Esophagus muscularis mucosa (tissue), 4 donors: ENCODE measurements around the gene USHBP1. TPM values are rescaled to one million over a fixed set of nuclear protein-coding genes. Genes with fewer than 3 reads are reported as not detected.

Source experiments
- DNase-seq: peaks from one replicate; pipeline ENCODE4 v3.0.0-alpha.2; 2017; ENCODE audit errors: extremely low spot score
- H3K27ac ChIP-seq, 4 donors: fragments of 200-600 bp; sonication (generic); replicated peaks in 1 of 4; 1 replicate in 3 of 4; 2 replicates in 1 of 4; pipeline ENCODE4 v1.5.1; 2016 to 2019; ENCODE audit warnings: mild to moderate bottlenecking in 1 of 4
- H3K27me3 ChIP-seq, 4 donors: fragments of 200-600 bp; sonication (generic); one replicate each; pipeline versions ENCODE4 v1.5.1 to v1.6.0; 2016 to 2019
- H3K36me3 ChIP-seq, 4 donors: fragments of 200-600 bp; sonication (generic); one replicate each; pipeline ENCODE4 v1.5.1; 2016 to 2019
- H3K4me1 ChIP-seq, 4 donors: fragments of 200-600 bp; sonication (generic); one replicate each; pipeline ENCODE4 v1.5.1; 2016 to 2019
- H3K4me3 ChIP-seq, 4 donors: fragments of 200-600 bp; sonication (generic); 1 replicate in 2 of 4; 2 replicates in 2 of 4; pipeline ENCODE4 v1.5.1; 2016 to 2019; ENCODE audit warnings: mild to moderate bottlenecking in 4 of 4, moderate library complexity in 1 of 4
- H3K9me3 ChIP-seq, 4 donors: fragments of 200-600 bp; sonication (generic); 1 replicate in 3 of 4; 2 replicates in 1 of 4; pipeline ENCODE4 v1.5.1; 2016 to 2019
- EP300 ChIP-seq: sonication (generic); formaldehyde crosslinking; IDR thresholded peaks from one replicate; pipeline ENCODE4 v1.6.1; 2017; ENCODE audit warnings: antibody characterized with exemption
- POLR2A ChIP-seq: fragments of 450-650 bp; IDR thresholded peaks from one replicate; pipeline ENCODE4 v1.6.1; 2017; ENCODE audit warnings: antibody characterized with exemption, moderate library complexity, mild to moderate bottlenecking, low read depth
- POLR2AphosphoS5 ChIP-seq, 2 donors: sonication (generic); formaldehyde crosslinking; IDR thresholded peaks; one replicate each; pipeline ENCODE4 v1.6.1; 2017; ENCODE audit warnings: antibody characterized with exemption in 2 of 2
- WGBS: methylation state at CpG from one replicate; pipeline ENCODE4 v1.1.5; 2018; 5-methylcytosine and 5-hydroxymethylcytosine counted together
- intact Hi-C: fragments of 100-400 bp; cut with DNase I; formaldehyde crosslinking; loops from one replicate; pipeline ENCODE4 v1.15.1; 2023
- total RNA-seq, 4 donors: library from RNA; depleted of rRNA; stranded (reverse); fragments of >200 nt; gene quantifications; one replicate each; pipeline versions ENCODE4 v1.1.0 to v1.2.1, GENCODE V29; 2016
- TF ChIP-seq, protein P1 (sequence below), 3 experiments: fragments of 200-600 bp in 2 of 3; fragments of 450-650 bp in 1 of 3; sonication (generic) in 2 of 3; IDR thresholded peaks; one replicate each; pipeline ENCODE4 v1.5.1; 2017 to 2019; ENCODE audit warnings: antibody characterized with exemption in 3 of 3, mild to moderate bottlenecking in 2 of 3, moderate library complexity in 1 of 3

USHBP1 gene
- total RNA-seq, 4 donors from 2014 or later = 2.2 to 12.0 (median 6.3) TPM

DNA sequence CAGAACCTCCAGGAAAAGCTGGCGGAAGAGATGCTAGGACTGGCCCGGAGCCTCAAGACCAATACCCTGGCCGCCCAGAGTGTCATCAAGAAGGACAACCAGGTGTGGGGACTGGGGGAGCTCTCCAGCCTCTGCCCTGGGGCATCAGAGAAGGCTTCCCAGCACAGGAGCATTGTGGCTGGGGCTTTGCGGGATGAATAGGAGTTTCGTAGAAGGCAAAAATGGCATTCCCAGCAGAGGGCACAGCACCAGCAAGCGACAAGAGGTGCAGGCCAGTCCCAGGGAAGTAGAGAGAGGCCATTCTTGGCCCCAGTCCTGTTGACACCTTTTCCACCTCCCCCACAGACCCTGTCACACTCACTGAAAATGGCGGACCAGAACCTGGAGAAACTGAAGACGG lies 45.3 kb downstream of the USHBP1 start:
- TF ChIP-seq, protein P1, sequence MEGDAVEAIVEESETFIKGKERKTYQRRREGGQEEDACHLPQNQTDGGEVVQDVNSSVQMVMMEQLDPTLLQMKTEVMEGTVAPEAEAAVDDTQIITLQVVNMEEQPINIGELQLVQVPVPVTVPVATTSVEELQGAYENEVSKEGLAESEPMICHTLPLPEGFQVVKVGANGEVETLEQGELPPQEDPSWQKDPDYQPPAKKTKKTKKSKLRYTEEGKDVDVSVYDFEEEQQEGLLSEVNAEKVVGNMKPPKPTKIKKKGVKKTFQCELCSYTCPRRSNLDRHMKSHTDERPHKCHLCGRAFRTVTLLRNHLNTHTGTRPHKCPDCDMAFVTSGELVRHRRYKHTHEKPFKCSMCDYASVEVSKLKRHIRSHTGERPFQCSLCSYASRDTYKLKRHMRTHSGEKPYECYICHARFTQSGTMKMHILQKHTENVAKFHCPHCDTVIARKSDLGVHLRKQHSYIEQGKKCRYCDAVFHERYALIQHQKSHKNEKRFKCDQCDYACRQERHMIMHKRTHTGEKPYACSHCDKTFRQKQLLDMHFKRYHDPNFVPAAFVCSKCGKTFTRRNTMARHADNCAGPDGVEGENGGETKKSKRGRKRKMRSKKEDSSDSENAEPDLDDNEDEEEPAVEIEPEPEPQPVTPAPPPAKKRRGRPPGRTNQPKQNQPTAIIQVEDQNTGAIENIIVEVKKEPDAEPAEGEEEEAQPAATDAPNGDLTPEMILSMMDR (IDR thresholded peaks at IDR 0.05) = no peak
- no peak for TF ChIP-seq POLR2AphosphoS5 (IDR thresholded peaks at IDR 0.05)
- no peak for TF ChIP-seq EP300
- TF ChIP-seq POLR2A = no peak
- no peak overlapping the region for H3K4me3 ChIP-seq
- H3K9me3 ChIP-seq = no peaks in the 10 kb centered on the region
- H3K27ac ChIP-seq = no peak overlapping the region
- H3K36me3 ChIP-seq = peaks cover 0 to 35% (median 32%) of the 10 kb centered on the region in 4 donors
- peaks cover 14 to 31% (median 23%) of the 10 kb centered on the region in 4 donors for H3K4me1 ChIP-seq
- WGBS = 93% methylated on average over 8 of the region's 8 CpGs
- H3K27me3 ChIP-seq = no peaks in the 10 kb centered on the region
- intact Hi-C loops = loop anchor here (10.0 kb wide), 1 partner anchor 144 kb away; the partner anchor contains the start of genes HAUS8 and MYO9B
- DNase-seq = no peak

DNA sequence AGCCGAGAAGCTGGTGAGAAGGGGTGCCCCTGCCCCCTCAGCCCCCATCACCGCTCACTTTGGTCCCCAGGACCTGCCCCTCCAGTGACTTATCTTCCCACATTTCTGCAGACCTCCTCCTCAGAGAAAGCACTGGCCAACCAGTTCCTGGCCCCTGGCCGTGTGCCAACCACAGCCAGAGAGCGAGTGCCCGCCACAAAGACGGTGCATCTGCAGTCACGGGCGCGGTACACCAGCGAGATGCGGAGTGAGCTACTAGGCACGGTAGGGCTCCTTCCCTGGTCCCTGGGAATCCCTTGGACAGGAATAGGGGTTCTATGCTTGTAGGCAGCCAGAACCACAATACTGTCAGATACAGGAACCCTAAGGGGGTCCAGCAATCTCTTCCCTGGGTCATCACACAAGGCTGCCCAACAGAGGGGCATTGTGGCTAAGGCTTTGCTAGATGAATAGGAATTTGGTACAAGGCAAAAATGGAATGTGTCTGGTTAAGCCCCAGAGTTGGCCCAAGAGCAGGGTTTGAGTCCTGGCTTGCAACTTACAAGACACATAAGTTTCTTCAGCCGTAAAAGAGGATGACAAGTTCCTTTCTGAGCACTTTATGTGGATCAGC lies 48.4 kb downstream of the USHBP1 start:
- peak overlapping the region; percentile 83 to 95 (median 90) for H3K27ac ChIP-seq
- intact Hi-C loops = loop anchor here (10.0 kb wide), 1 partner anchor 141 kb away; the partner anchor contains the start of genes HAUS8 and MYO9B
- peak overlapping the region; percentile 61 to 91 (median 72) for H3K4me3 ChIP-seq
- 91% methylated on average over 12 of the region's 13 CpGs for WGBS
- H3K36me3 ChIP-seq = peaks cover 7 to 54% (median 53%) of the 10 kb centered on the region in 4 donors
- no peaks in the 10 kb centered on the region for H3K27me3 ChIP-seq
- H3K4me1 ChIP-seq = peaks cover 14 to 31% (median 23%) of the 10 kb centered on the region in 4 donors
- TF ChIP-seq POLR2A = no peak
- TF ChIP-seq POLR2AphosphoS5 (IDR thresholded peaks at IDR 0.05) = no peak
- no peak for TF ChIP-seq EP300
- TF ChIP-seq, protein P1 (IDR thresholded peaks at IDR 0.05) = no peak
- H3K9me3 ChIP-seq = no peaks in the 10 kb centered on the region
- no peak for DNase-seq

DNA sequence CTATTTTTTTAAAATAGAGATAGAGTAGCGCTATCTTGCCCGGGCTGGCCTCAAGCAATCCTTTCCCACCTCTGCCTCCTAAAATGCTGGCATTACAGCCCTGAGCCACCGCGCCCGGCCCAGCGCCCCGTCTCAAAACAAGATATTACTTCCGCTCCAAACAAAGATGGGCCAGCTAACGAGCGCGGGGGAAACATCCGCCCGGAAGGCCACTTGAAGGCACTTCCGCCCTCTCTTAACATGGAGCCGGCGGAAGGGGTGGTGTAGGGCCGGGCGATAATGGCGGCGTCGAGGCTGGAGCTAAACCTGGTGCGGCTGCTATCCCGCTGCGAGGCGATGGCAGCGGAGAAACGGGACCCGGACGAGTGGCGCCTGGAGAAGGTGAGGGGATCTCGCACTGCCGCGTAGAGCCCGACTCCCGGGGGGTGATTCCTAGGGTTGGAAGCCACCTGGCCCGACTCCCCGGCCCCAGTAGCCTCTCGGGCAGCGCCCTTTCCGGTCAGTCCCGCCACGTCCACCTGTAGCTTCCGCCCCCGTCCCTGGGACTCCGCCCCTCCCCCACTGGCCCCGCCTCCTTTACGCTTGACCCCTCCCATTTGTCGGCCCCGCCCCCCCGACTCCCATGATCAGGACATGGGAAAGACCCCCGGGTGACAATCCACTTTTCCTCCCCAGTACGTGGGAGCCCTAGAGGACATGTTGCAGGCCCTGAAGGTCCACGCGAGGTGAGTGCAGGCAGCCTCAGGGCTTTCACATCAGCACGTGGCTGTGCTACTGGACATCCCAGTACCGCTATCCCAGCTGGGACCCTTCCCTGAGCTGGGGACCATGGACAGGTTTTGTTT lies 49.2 kb downstream of the USHBP1 start, which contains the start of gene USE1:
TSS of gene USE1 (plus strand) at position 231 of the 845 bp plus-strand sequence. CDS start at position 280, 49 bp downstream.
- intact Hi-C loops = loop anchor here (10.0 kb wide), 1 partner anchor 141 kb away; the partner anchor contains the start of genes HAUS8 and MYO9B
- whole genome bisulfite sequencing = under 1% methylated on average over 15 of the region's 56 CpGs
- Histone ChIP-seq H3K36me3 (peaks cover 12 to 61% (median 60%) of the 10 kb centered on the region in 4 donors), H3K4me3 (peak within 1 kb of the TSS; percentile 61 to 91 (median 72)), H3K4me1 (peaks cover 14 to 26% (median 23%) of the 10 kb centered on the region in 4 donors), H3K27ac (peak within 1 kb of the TSS; percentile 83 to 95 (median 90)), H3K27me3 (no peaks in the 10 kb centered on the region), H3K9me3 (no peaks in the 10 kb centered on the region)
- peak; percentile 97 for DNase-seq
- TF ChIP-seq POLR2A = peak; percentile 12
- TF ChIP-seq POLR2AphosphoS5 (IDR thresholded peaks at IDR 0.05) = peak; percentile 77 to 84
- TF ChIP-seq, protein P1 (IDR thresholded peaks at IDR 0.05) = no peak

DNA sequence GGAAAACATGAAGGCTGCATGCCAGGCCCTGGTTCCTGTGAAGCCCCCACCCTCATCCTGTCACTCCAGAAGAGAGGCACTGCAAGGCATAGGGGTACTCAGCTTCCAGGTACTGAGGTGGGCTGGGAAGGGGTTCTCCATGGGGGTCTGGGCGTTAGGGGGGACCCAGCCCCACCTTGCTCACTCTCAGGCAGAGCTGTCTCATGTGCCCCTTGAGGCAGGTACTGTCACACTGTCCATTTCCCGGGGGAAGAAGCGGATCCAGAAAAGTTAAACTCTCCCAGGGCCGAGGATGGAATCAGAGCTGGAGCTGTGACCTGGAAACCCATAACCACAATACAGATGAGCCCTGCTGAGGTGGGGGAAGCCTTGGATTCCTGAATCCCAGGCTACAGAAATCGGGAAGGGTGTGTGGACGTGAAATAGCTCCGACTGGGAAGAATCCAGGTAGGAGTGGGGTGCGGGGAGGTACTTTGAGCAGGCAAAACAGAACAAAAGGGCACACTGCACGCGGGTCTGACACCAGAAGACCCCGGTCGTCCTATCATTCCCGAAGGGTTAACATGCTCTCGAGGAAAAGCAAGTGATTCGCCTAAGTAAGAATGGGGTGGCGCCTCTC lies 49.9 kb downstream of the USHBP1 start:
- intact Hi-C loops = loop anchor here (10.0 kb wide), 1 partner anchor 140 kb away; the partner anchor contains the start of genes HAUS8 and MYO9B
- no peak for TF ChIP-seq POLR2A
- TF ChIP-seq, protein P1 (IDR thresholded peaks at IDR 0.05) = no peak
- TF ChIP-seq POLR2AphosphoS5 (IDR thresholded peaks at IDR 0.05) = no peak
- TF ChIP-seq EP300 = no peak
- no peaks in the 10 kb centered on the region for H3K27me3 ChIP-seq
- H3K9me3 ChIP-seq = no peaks in the 10 kb centered on the region
- WGBS = 34% methylated on average over 16 of the region's 16 CpGs
- peak overlapping the region; percentile 61 to 91 (median 72) for H3K4me3 ChIP-seq
- H3K36me3 ChIP-seq = peaks cover 14 to 68% (median 66%) of the 10 kb centered on the region in 4 donors
- peak overlapping the region; percentile 83 to 95 (median 90) for H3K27ac ChIP-seq
- DNase-seq = no peak
- peaks cover 14 to 20% (median 17%) of the 10 kb centered on the region in 4 donors for H3K4me1 ChIP-seq
